Testis (tissue), 2 donors: ENCODE data around the gene STARD5.

Experiments used
- CTCF ChIP-seq, 3 experiments: fragments of 450-650 bp in 2 of 3; fragments of 200-600 bp in 1 of 3; sonication (generic) in 1 of 3; IDR thresholded peaks; one replicate each; pipeline ENCODE4 v1.5.1; 2016 to 2019; ENCODE audit warnings: antibody characterized with exemption in 3 of 3, mild to moderate bottlenecking in 2 of 3, moderate library complexity in 1 of 3
- POLR2A ChIP-seq: fragments of 450-650 bp; IDR thresholded peaks from one replicate; pipeline ENCODE4 v1.6.1; 2017; ENCODE audit warnings: antibody characterized with exemption, mild to moderate bottlenecking, moderate library complexity

GRCh38 chr15:81337713-81338157, 13.8 kb upstream of the STARD5 start:
- TF ChIP-seq CTCF (IDR thresholded peaks at IDR 0.05) (no peak), POLR2A (no peak)
